Rectal smooth muscle tissue (tissue), 1 donor: ENCODE measurements around the gene KDM5C.

Experiments used
- H3K27ac ChIP-seq: one replicate; pipeline ENCODE4 v1.7.0; 2013; ENCODE audit warnings: low read depth, low read length, inconsistent platforms
- H3K27me3 ChIP-seq: one replicate; pipeline ENCODE4 v1.7.0; 2013; ENCODE audit warnings: low read length; ENCODE audit not compliant: control insufficient read depth, insufficient read depth
- H3K36me3 ChIP-seq: one replicate; pipeline ENCODE4 v1.7.0; 2013; ENCODE audit warnings: low read length; ENCODE audit not compliant: control insufficient read depth, insufficient read depth
- H3K4me1 ChIP-seq: one replicate; pipeline ENCODE4 v1.7.0; 2013; ENCODE audit warnings: low read length; ENCODE audit not compliant: control insufficient read depth, insufficient read depth
- H3K4me3 ChIP-seq: one replicate; pipeline ENCODE4 v1.7.0; 2013; ENCODE audit warnings: low read length
- H3K9ac ChIP-seq: one replicate; pipeline ENCODE4 v1.7.0; 2013; ENCODE audit warnings: low read length

The KDM5C gene

DNA sequence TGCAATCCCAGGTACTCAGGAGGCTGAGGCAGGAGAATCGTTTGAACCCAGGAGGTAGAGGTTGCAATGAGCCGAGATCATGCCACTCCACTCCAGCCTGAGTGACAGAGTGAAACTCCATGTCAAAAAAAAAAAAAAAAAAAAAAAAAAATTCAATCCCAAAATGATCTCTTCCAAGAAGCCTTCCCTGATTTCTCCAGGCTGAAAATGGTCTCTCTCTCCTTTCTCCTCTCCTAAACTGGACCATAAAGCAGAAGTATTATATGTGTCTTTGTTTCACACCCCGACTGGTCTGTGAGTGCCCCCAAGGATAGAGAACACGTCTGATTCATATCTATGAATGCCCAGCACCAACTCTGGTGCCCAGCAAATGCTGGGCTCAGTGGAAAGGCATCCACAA, 17.3 kb upstream of the KDM5C start:
- Histone ChIP-seq H3K36me3 (no peaks in the 10 kb centered on the region), H3K9ac (no peak overlapping the region), H3K4me3 (no peak overlapping the region), H3K27ac (no peak overlapping the region), H3K27me3 (peaks cover 2% of the 10 kb centered on the region), H3K4me1 (no peaks in the 10 kb centered on the region)

DNA sequence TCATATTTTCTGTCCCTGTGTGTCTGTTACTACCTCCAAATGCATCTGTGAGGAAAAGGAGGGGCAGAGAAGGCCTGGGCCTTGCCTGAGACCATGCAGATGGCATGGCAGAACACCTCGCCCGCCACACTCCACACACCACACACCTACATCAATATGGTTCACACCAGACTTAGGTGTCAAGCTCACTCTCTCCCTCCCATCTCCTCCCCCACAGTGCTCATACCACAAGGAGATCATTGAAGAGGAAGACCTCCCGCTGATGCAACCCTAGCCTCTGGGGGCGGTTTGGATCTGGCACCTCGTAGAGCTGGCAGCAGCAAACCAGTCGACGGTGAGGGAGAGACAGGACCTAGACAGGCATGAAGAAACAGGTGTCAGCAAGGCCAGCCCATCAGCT, 16.6 kb upstream of the KDM5C start:
- no peak overlapping the region for H3K9ac ChIP-seq
- H3K36me3 ChIP-seq = no peaks in the 10 kb centered on the region
- peaks cover 2% of the 10 kb centered on the region for H3K27me3 ChIP-seq
- H3K4me1 ChIP-seq = no peaks in the 10 kb centered on the region
- H3K27ac ChIP-seq = no peak overlapping the region
- no peak overlapping the region for H3K4me3 ChIP-seq

DNA sequence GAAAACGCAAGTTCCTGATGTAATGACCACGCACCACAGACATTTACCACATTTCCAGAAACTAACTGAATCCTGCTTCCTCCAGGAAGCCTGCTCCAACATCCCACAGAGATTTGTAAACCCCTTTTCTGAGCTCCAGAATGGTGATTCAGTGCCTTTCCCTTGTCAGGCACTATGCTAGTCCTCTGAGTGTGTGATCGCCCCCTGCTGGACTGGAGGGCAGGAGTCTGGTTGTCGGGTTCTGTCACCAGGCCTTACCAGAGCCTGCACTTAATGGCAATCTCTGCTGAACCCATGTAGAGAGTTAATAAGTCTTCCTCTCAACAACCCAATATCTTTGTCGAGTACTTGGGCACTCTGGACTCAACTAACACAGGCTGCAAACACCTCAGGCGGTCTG, 14.5 kb upstream of the KDM5C start:
- Histone ChIP-seq H3K36me3 (no peaks in the 10 kb centered on the region), H3K4me3 (no peak overlapping the region), H3K27ac (no peak overlapping the region), H3K27me3 (peaks cover 2% of the 10 kb centered on the region), H3K9ac (no peak overlapping the region), H3K4me1 (no peaks in the 10 kb centered on the region)

DNA sequence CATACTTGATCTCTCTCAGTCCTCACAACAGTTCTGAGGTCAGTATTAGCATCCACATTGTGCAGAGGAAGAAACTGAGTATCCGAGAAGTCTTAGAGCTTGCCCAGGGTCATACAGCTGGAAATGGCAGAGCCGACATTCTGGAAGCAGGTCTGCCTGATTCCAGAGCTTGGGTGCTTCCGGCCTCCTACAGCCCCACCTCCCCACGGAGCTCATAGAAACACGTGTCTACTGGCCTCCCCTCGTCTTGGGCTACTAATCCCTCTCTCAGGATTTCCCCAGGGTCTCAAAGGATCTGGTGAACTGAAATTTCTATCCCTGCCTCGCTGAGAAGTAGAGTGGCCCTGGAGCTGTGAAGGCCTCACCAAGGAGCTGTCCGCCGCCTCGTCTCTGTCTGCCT, 12.0 kb upstream of the KDM5C start:
- no peaks in the 10 kb centered on the region for H3K4me1 ChIP-seq
- H3K4me3 ChIP-seq = no peak overlapping the region
- H3K27ac ChIP-seq = no peak overlapping the region
- H3K9ac ChIP-seq = no peak overlapping the region
- H3K27me3 ChIP-seq = peaks cover 5% of the 10 kb centered on the region
- H3K36me3 ChIP-seq = no peaks in the 10 kb centered on the region

DNA sequence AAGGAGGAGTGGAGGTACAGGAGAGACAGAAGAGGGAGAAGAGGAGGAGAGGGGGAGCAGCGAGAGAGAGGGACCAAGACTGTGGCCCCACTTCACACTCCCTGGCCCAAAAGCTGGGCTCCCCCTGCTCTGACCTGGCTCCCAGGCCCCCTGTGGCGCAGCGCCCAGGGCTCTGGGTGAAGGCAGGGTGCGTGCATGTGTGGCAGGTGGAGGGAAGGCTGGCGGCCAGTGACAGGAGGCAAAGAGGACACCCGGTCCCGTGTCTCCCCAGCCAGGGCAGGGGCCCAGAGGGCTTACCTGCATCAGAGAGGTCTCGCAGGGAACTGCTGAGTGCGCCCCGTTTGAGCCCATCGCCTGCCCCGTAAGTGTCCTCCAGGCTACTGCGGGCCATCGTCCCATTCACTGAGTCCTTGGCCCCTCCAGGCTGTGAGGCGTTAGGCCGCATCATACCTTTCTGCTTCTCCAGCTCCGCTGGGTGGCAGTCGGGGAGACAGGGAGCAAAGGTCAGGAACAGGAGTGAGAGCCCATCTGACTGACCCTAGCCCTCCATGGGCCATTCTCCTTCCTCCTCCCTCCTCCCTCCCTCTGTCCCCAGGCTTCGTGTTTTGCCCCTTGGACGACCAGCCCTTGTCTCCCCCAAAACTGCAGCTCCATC, 11.1 kb upstream of the KDM5C start:
- Histone ChIP-seq H3K4me1 (no peaks in the 10 kb centered on the region), H3K27me3 (peaks cover 5% of the 10 kb centered on the region), H3K4me3 (no peak overlapping the region), H3K9ac (no peak overlapping the region), H3K36me3 (no peaks in the 10 kb centered on the region), H3K27ac (no peak overlapping the region)

DNA sequence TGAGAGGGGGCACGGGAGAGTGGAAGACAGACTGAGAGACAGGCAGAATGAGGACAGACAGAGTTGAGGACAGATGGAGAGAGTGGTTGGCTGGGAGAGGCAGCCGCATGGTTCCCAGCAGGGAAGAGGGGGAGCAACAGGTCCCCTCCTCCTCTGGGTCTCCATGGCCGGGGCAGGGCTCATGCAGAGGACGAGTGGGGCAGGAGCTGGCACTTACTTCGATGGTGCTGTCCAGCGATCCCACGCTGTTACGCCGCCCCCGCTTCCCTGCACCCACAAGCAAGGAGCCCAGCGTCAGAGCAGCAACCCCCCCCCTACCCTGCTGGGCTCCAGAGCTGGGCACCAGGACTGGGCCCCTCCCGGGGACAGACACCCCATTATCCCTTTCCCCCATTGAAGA, 10.6 kb upstream of the KDM5C start:
- Histone ChIP-seq H3K36me3 (no peaks in the 10 kb centered on the region), H3K4me3 (no peak overlapping the region), H3K9ac (no peak overlapping the region), H3K27me3 (peaks cover 5% of the 10 kb centered on the region), H3K27ac (no peak overlapping the region), H3K4me1 (no peaks in the 10 kb centered on the region)

DNA sequence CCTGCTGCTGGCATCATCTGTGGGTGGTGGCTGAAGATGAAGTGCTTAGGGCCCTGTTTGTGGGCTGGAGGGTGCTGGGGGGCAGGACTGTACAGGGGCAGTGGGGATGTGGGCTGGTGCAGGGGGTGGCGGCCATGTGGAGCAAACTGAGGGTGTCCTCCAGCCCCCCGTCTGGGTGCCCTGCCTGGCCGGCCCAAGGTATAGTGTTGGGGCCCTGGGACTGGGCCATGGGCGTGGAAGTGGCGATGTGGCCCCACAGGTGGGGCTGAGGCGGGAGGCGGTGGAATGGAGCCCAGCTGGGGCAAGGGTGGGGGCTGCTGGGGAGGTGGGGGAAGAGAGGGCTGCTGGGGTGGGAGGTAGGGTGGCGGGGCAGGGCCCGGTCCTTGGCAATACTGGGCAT, 9.5 kb upstream of the KDM5C start:
- Histone ChIP-seq H3K27ac (no peak overlapping the region), H3K27me3 (peaks cover 5% of the 10 kb centered on the region), H3K36me3 (no peaks in the 10 kb centered on the region), H3K9ac (no peak overlapping the region), H3K4me1 (no peaks in the 10 kb centered on the region), H3K4me3 (no peak overlapping the region)

DNA sequence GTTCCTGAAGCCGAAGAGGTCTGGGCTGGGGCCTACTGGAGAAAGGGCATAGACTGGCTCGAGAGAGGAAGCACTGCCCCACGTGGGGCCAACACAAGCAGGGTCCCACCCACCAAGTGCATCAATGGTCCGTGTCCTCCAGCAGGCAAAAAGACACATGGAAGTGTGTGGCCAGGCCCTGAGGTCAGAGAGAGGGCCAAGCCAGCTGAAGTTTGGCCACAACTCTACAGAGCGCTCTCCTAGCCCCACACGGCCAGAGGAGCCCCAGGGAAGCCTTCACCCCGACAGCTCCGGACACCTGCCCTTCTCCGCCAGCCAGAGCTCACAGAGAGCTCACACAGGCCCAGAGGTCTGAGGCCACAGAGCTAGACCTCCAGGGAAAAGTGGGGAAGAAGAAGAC, 8.5 kb upstream of the KDM5C start:
- Histone ChIP-seq H3K36me3 (no peaks in the 10 kb centered on the region), H3K27ac (no peak overlapping the region), H3K9ac (no peak overlapping the region), H3K27me3 (peaks cover 3% of the 10 kb centered on the region), H3K4me3 (no peak overlapping the region), H3K4me1 (no peaks in the 10 kb centered on the region)

DNA sequence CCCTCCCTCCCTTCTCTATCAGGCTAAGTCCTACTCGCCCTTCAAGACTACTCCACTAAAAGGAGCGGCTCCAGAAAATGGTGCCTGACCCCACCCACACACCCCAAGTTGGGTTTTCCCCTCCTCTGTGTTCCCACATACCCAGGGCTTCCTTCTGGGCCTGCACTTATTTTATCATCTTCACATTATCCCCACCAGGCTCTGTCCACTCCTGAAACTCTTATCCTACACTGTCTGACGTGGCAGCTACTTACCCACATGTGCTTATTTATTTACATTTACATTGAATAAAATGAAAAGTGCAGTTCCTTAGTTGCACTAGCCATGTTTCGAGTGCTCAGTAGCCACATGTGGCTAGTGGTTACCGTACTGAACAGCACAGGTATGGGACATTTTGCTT, 5.1 kb upstream of the KDM5C start:
- H3K4me3 ChIP-seq = no peak overlapping the region
- H3K27ac ChIP-seq = no peak overlapping the region
- no peak overlapping the region for H3K9ac ChIP-seq
- no peaks in the 10 kb centered on the region for H3K36me3 ChIP-seq
- no peaks in the 10 kb centered on the region for H3K4me1 ChIP-seq
- peaks cover 3% of the 10 kb centered on the region for H3K27me3 ChIP-seq

DNA sequence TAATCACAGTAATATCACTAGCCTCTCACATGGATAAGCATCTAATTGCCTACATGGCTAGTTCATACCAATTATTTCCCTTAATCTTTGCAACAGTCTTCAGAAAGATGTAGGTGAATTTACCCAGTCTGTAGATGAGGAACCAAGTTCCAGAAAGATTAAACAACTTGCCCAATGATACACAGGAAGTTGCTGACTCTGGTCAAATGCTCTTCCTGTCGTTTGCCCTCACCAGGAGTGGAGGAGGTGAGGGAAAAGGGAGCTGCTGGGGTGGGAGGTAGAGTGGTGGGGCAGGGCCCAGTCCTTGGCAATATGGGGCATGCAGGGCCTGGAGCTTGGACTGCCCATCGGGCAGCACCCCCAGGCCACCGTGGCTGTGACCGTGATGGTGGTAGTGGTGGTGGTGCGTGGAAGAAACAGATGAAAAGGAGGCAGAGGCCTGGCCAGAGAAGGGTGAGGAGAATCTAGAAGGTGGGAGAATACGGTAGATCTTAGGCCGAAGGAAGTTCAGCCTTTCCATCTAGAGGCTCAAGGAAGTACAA, 2.3 kb upstream of the KDM5C start:
- no peaks in the 10 kb centered on the region for H3K27me3 ChIP-seq
- H3K36me3 ChIP-seq = no peaks in the 10 kb centered on the region
- no peak overlapping the region for H3K4me3 ChIP-seq
- no peak overlapping the region for H3K9ac ChIP-seq
- no peak overlapping the region for H3K27ac ChIP-seq
- peaks cover 14% of the 10 kb centered on the region for H3K4me1 ChIP-seq

DNA sequence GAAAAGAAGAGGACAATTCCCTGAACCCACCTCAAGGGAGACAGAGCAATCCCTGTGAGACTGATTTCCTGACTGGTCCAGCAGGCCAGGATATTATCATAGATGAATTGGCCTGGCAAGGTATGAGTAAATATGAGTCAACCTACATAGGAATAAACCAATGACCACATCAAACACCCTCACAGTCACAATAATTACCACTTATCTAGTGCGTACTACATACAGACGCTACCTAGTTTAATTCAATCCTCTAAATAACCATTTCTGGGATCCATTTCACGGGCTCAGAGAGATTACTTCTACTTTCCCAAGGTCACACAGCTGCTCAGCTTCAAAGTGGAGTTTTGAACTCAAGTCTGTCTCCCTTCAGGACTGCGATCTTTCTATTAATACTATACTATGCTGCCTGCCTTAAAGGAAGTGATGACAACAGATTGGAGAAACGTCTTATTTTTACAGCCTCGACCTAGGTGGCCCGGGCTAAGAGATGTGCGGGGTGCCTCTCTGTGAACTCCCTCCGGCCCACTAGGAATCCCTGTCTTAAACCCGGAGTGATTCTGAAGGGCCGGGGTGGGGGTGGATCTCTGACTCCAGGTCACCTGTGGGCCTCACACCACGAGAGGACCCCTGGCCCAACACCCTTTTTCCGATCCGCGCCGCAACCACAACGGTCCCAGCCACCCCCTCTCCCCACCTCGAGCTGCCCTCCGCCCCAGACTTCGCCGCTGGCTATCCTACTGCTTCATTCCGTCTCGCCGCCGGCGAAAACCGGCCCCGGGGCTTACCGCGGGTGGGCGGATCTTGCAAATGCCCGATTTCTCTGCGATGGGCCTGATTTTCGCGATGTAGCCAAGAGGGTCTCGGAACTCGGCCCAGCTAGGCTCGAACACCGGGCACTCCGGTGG, 800 bp downstream of the KDM5C start:
- H3K36me3 ChIP-seq = peaks cover 8% of the 10 kb centered on the region
- H3K4me1 ChIP-seq = peaks cover 15% of the 10 kb centered on the region
- H3K4me3 ChIP-seq = peak overlapping the region; percentile 89
- no peaks in the 10 kb centered on the region for H3K27me3 ChIP-seq
- H3K9ac ChIP-seq = peak overlapping the region; percentile 91
- H3K27ac ChIP-seq = peak overlapping the region; percentile 92

DNA sequence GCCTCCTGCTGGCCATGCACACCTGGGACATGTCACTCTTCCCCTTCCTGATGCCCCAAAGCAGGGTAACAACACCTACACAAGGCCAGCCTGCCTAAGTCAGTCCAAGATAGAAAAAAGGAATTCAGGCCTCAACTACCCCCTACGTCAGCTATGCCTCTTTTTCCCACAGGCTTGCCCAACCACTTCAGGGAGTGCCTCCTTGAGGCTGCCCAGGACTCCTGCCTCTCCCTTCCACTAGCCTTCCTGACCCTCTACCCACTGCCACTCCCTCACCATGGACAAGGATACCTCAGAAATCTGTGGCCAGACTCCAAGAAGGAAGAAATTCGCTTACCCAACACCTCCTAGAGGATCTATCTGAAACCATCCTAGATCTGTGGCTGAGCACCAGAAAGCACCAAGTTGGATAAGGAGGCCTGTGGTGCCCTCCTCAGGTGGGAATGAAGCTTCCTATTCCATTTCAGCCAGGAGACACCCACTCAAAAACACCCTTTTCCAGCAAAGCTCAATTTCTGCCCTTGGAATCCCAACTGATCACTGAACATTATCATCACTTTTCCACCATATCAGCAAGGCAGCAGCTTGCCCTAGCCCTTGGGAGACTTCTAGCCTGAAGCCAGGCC, 1.8 kb downstream of the KDM5C start:
- H3K9ac ChIP-seq = peak overlapping the region; percentile 91
- H3K27ac ChIP-seq = no peak overlapping the region
- peaks cover 15% of the 10 kb centered on the region for H3K4me1 ChIP-seq
- H3K4me3 ChIP-seq = peak overlapping the region; percentile 89
- H3K36me3 ChIP-seq = peaks cover 18% of the 10 kb centered on the region
- no peaks in the 10 kb centered on the region for H3K27me3 ChIP-seq
